IPS DF 6.9 (cell line): ENCODE measurements around the gene GNB1.

Experiments used
- DNase-seq: peaks from one replicate; pipeline ENCODE4 v3.0.0-alpha.2; 2013; ENCODE audit warnings: low read depth, low spot score
- H3K27ac ChIP-seq: one replicate; pipeline ENCODE4 v1.5.1; 2013; ENCODE audit warnings: low read length, control low read depth
- H3K27me3 ChIP-seq: 2 replicates; pipeline ENCODE4 v1.6.1; 2013; ENCODE audit warnings: mild to moderate bottlenecking, low read length; ENCODE audit not compliant: control insufficient read depth, insufficient read depth
- H3K36me3 ChIP-seq: 2 replicates; pipeline ENCODE4 v1.6.1; 2013; ENCODE audit warnings: low read length; ENCODE audit not compliant: control insufficient read depth, insufficient read depth
- H3K4me1 ChIP-seq: 2 replicates; pipeline ENCODE4 v1.6.1; 2013; ENCODE audit warnings: low read length; ENCODE audit not compliant: control insufficient read depth, insufficient read depth
- H3K4me3 ChIP-seq: 2 replicates; pipeline ENCODE4 v1.5.1; 2013; ENCODE audit warnings: mild to moderate bottlenecking, low read length
- H3K9me3 ChIP-seq: 2 replicates; pipeline ENCODE4 v1.6.1; 2013; ENCODE audit warnings: low read length, inconsistent platforms; ENCODE audit not compliant: control insufficient read depth, insufficient read depth
- WGBS: extraction: QIAGEN DNeasy Blood & Tissue Kit; methylation state at CpG from one replicate; pipeline ENCODE4 v1.1.7; 2013; ENCODE audit warnings: mixed read lengths, missing lambda C conversion rate; ENCODE audit not compliant: insufficient read length, insufficient coverage; 5-methylcytosine and 5-hydroxymethylcytosine counted together

GNB1 gene

GRCh38 chr1:1906185-1907097 is 15.6 kb upstream of the GNB1 start:
- Histone ChIP-seq H3K4me3 (no peak overlapping the region), H3K36me3 (no peaks in the 10 kb centered on the region), H3K27ac (no peak overlapping the region), H3K9me3 (no peaks in the 10 kb centered on the region), H3K27me3 (no peaks in the 10 kb centered on the region), H3K4me1 (peaks cover 3% of the 10 kb centered on the region)
- WGBS, result no CpG with 5 or more reads among the region's 15 CpGs
- no peak for DNase-seq

- Histone ChIP-seq H3K27ac (no peak overlapping the region), H3K36me3 (no peaks in the 10 kb centered on the region), H3K4me3 (no peak overlapping the region), H3K27me3 (no peaks in the 10 kb centered on the region), H3K9me3 (no peaks in the 10 kb centered on the region), H3K4me1 (peaks cover 3% of the 10 kb centered on the region; the same call in 1 of the 2 replicates)
- DNase-seq, result no peak
- no CpG with 5 or more reads among the region's 12 CpGs for WGBS
Measured at GRCh38 chr1:1903224-1903623, 12.3 kb upstream of the GNB1 start.

DNA sequence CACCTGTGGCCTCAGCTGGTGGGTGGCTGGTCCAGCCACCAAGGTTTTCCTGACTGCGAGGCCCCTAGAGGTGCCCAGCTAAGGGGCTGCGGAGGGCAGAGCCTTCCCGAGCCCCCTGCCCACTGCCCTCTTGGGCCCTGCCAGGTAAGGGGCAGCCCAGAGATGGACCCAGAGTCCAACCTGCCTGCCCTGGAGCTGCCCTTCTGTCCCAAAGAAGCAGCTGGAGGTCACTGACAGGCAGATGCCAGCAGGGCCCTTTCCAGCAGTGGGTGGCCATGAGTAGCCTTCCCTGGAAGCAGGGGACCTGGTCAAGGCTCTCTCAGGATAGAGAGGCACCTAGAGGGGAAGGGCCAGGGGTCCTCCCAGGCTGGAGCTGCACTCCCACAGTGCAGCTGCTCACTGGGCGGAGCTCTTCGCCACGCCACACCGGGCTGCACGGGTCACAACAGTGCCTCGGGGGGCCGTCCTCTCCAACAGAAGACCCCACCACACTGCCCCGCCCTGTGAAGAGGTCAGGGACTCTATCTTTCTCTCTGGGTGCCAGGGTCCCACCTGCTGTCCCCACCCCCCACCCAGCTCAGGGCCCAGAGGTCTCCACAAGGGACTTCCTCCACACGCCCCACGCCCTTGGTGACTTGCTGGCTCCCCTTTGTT is 10.9 kb upstream of the GNB1 start:
- WGBS, result no CpG with 5 or more reads among the region's 13 CpGs
- H3K27ac ChIP-seq, result no peak overlapping the region
- no peak overlapping the region for H3K4me3 ChIP-seq
- no peaks in the 10 kb centered on the region for H3K36me3 ChIP-seq
- no peak for DNase-seq
- peaks cover 3% of the 10 kb centered on the region; the same call in 1 of the 2 replicates for H3K4me1 ChIP-seq
- no peaks in the 10 kb centered on the region for H3K9me3 ChIP-seq
- H3K27me3 ChIP-seq, result no peaks in the 10 kb centered on the region

DNA sequence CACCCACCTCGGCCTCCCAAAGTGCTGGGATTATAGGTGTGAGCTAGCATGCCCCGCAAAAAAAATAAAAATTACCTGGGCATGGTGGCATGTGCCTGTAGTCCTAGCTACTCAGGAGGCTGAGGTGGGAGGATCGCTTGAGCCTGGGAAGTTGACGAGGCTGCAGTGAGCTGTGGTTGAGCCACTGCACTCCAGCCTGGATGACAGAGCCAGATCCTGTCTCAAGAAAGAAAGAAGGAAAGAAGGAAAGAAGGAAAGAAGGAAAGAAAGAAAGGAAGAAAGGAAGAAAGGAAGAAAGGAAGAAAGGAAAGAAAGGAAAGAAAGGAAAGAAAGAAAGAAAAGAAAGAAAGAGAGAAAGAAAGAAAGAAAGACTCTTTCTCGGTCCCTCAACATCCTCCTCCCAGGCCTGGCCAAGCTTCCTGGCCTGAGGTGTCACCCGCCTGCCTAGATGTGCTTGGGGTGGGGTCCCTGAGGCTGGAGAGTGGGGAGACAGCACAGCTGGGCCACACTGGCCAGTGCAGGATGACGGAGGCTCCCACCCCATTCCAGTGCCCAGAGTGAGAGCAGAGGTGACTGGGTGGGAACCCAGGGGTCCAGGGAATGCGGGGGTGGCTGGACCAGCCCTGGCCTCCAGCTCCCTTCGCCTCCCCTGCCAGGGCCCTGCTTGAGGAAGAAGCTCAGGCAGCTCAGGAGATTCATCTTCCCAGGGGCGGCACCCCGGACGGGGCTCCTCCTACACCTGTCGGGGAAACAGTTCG is 10.2 kb upstream of the GNB1 start:
- peaks cover 3% of the 10 kb centered on the region; the same call in 1 of the 2 replicates for H3K4me1 ChIP-seq
- WGBS, result no CpG with 5 or more reads among the region's 14 CpGs
- H3K9me3 ChIP-seq, result no peaks in the 10 kb centered on the region
- H3K27me3 ChIP-seq, result no peaks in the 10 kb centered on the region
- no peak overlapping the region for H3K27ac ChIP-seq
- DNase-seq, result no peak
- no peak overlapping the region for H3K4me3 ChIP-seq
- no peaks in the 10 kb centered on the region for H3K36me3 ChIP-seq

DNA sequence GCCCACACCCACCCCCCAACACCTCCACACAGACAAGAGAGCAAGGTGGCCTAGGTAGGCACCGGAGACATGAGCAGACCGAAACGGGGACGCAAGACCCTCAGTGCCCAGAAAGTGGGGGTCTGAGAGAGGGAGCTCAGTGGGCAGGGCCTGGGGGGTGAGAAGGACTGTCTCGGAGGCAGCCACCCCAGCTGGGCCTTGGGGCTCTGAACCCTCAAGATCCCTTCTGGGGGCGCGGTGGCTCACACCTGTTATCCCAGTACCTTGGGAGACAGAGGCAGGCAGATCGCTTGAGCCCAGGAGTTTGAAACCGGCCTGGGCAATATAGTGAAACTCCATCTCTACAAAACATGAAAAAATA is 9.1 kb upstream of the GNB1 start:
- H3K4me3 ChIP-seq, result no peak overlapping the region
- DNase-seq, result no peak

GRCh38 chr1:1899266-1899966 is 8.5 kb upstream of the GNB1 start:
- Histone ChIP-seq H3K4me1 (peaks cover 11% of the 10 kb centered on the region), H3K36me3 (no peaks in the 10 kb centered on the region), H3K27me3 (no peaks in the 10 kb centered on the region), H3K4me3 (no peak overlapping the region), H3K27ac (no peak overlapping the region), H3K9me3 (no peaks in the 10 kb centered on the region)
- no CpG with 5 or more reads among the region's 16 CpGs for WGBS
- no peak for DNase-seq

More for the DNA sequence above, 9.1 kb upstream of the GNB1 start:
- peaks cover 7% of the 10 kb centered on the region; the same call in 1 of the 2 replicates for H3K4me1 ChIP-seq
- H3K9me3 ChIP-seq, result no peaks in the 10 kb centered on the region
- no peaks in the 10 kb centered on the region for H3K27me3 ChIP-seq
- no peak overlapping the region for H3K27ac ChIP-seq
- H3K36me3 ChIP-seq, result no peaks in the 10 kb centered on the region
- no CpG with 5 or more reads among the region's 9 CpGs for WGBS

DNA sequence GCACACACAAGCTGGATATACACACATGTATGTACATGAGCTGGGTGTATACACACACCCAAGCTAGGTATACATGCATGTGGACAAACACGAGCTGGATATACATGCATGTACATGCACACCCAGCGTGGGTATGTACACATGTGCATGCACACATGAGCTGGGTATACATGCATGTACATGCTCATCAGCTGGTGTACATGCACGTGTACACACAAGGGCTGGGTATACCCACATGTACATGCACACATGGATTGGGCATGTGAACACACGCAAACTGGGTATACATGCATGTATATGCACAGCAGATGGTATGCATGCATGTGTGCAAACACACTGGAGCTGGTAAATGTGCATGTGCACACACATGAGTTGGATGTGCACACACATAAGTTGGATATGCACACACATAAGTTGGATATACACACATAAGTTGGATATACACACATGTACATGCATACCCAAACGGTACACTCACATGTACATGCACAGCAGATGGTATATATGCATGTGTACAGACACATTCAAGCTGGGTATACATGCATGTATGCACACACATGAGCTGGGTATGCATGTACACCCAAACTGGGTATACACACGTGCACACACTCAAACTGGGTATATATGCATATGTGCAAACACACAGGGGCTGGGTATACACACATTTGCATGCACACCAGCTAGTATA is 7.5 kb upstream of the GNB1 start:
- H3K36me3 ChIP-seq, result no peaks in the 10 kb centered on the region
- no peaks in the 10 kb centered on the region for H3K9me3 ChIP-seq
- peaks cover 11% of the 10 kb centered on the region for H3K4me1 ChIP-seq
- H3K27me3 ChIP-seq, result no peaks in the 10 kb centered on the region
- no peak overlapping the region for H3K27ac ChIP-seq
- no peak overlapping the region for H3K4me3 ChIP-seq
- WGBS, result no CpG with 5 or more reads among the region's 6 CpGs
- no peak for DNase-seq

- no peak for DNase-seq
- Histone ChIP-seq H3K36me3 (no peaks in the 10 kb centered on the region), H3K4me1 (peaks cover 15% of the 10 kb centered on the region), H3K4me3 (no peak overlapping the region), H3K27me3 (no peaks in the 10 kb centered on the region), H3K27ac (no peak overlapping the region), H3K9me3 (no peaks in the 10 kb centered on the region)
- no CpG with 5 or more reads among the region's 14 CpGs for WGBS
Measured at GRCh38 chr1:1895456-1896336, 4.8 kb upstream of the GNB1 start.

DNA sequence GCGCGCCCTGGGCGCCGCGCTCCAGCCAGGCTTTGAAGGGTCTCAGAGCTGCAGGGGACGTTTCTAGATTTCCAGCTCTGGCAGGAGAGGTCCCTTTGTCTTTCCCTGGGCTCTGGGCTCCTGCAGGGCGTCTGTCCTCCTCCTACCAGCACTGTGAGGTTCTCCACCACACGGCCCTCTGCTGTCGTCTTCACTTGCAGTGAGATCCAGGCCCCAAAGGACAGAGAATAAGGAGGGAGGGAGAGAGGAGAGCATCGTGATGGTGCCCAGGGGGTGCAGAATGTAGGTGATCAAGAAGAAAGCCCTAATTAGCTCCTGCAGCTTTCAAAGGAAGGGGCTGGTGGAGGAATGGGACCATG is 4.2 kb upstream of the GNB1 start:
- H3K27ac ChIP-seq, result no peak overlapping the region

More for the DNA sequence above, 4.2 kb upstream of the GNB1 start:
- WGBS, result no CpG with 5 or more reads among the region's 10 CpGs
- Histone ChIP-seq H3K27me3 (no peaks in the 10 kb centered on the region), H3K4me1 (peaks cover 15% of the 10 kb centered on the region), H3K9me3 (no peaks in the 10 kb centered on the region), H3K4me3 (no peak overlapping the region), H3K36me3 (no peaks in the 10 kb centered on the region)
- no peak for DNase-seq
